MCF 10A (cell line): ENCODE measurements around the gene DNAJB11. TPM values are rescaled to one million over a fixed set of nuclear protein-coding genes. Genes with fewer than 3 reads are reported as not detected.

ENCODE experiments used
- BruUV-seq: library from RNA; stranded (reverse); fragments of 400-500 nt; replicated peaks from 2 replicates; lab custom pipeline; 2021; lab: Mats Ljungman, UMichigan
- CTCF ChIA-PET: fragments of 300-600 bp; sonication (Branson Sonifier 250); formaldehyde crosslinking; extraction: SDS; loops from one replicate; lab custom pipeline; 2021; ENCODE audit warnings: antibody characterized with exemption, inconsistent platforms; lab: Yijun Ruan, JAX
- POLR2A ChIA-PET: fragments of 300-600, 350-650 bp; sonication (Branson Sonifier 250); formaldehyde crosslinking; extraction: SDS; loops from one replicate; lab custom pipeline; 2020; ENCODE audit warnings: antibody characterized with exemption, inconsistent platforms; lab: Yijun Ruan, JAX
- DNase-seq: peaks from one replicate; pipeline ENCODE4 v3.0.0-alpha.2; 2018; ENCODE audit not compliant: unreplicated experiment
- H3K27ac Mint-ChIP-seq: one replicate; pipeline ENCODE4 v1.8.0; 2022; ENCODE audit warnings: mild to moderate bottlenecking, low read depth, mixed read lengths; ENCODE audit not compliant: unreplicated experiment
- H3K27me3 Mint-ChIP-seq: one replicate; pipeline ENCODE4 v1.8.0; 2022; ENCODE audit warnings: mixed read lengths; ENCODE audit not compliant: insufficient read depth, unreplicated experiment
- H3K36me3 Mint-ChIP-seq: one replicate; pipeline ENCODE4 v1.8.0; 2022; ENCODE audit warnings: mild to moderate bottlenecking, moderate library complexity, mixed read lengths; ENCODE audit not compliant: insufficient read depth, unreplicated experiment
- H3K4me1 Mint-ChIP-seq: one replicate; pipeline ENCODE4 v1.8.0; 2022; ENCODE audit warnings: mixed read lengths; ENCODE audit not compliant: insufficient read depth, unreplicated experiment
- H3K4me3 Mint-ChIP-seq: one replicate; pipeline ENCODE4 v1.8.0; 2022; ENCODE audit warnings: mild to moderate bottlenecking, moderate library complexity, mixed read lengths; ENCODE audit not compliant: unreplicated experiment
- H3K9me3 Mint-ChIP-seq: one replicate; pipeline ENCODE4 v1.8.0; 2022; ENCODE audit warnings: mixed read lengths; ENCODE audit not compliant: unreplicated experiment
- CTCF ChIP-seq: fragments of 200-600 bp; IDR thresholded peaks from one replicate; pipeline ENCODE4 v1.8.0; 2022; ENCODE audit warnings: antibody characterized with exemption, mild to moderate bottlenecking; ENCODE audit not compliant: unreplicated experiment
- intact Hi-C: fragments of 100-400 bp; cut with micrococcal nuclease; formaldehyde crosslinking; loops from 2 replicates; pipeline ENCODE4 v1.14.1; 2022
- total RNA-seq: library from RNA; stranded (reverse); gene quantifications from 2 replicates; pipeline ENCODE4 v1.2.3, GENCODE V29; 2022

The DNAJB11 gene
- total RNA-seq, 1 experiment from 2014 or later: 116 TPM

GRCh38 chr3:186618318-186618938, 47.9 kb downstream of the DNAJB11 start:
- Mint-ChIP-seq H3K27me3 (no peaks in the 10 kb centered on the region), H3K36me3 (no peaks in the 10 kb centered on the region), H3K27ac (no peak overlapping the region), H3K9me3 (no peaks in the 10 kb centered on the region), H3K4me3 (no peak overlapping the region), H3K4me1 (peaks cover 25% of the 10 kb centered on the region)
- ChIA-PET POLR2A (interaction anchor here (0.7 to 6.9 kb wide), 5 partner anchors 8 to 215 kb away, joined by 3 to 182 read pairs (median 3); partner anchors contain the start of genes DNAJB11 and EIF4A2), CTCF (interaction anchor here (0.5 to 5.6 kb wide), 14 partner anchors 12 to 635 kb away, joined by 3 to 61 read pairs (median 10); partner anchors contain the start of genes DNAJB11, FETUB and TBCCD1)
- BruUV-seq: no TSS peak
- TF ChIP-seq CTCF: no peak
- DNase-seq: no peak
- intact Hi-C loops: no loop called here

GRCh38 chr3:186619787-186620212, 49.3 kb downstream of the DNAJB11 start:
- CTCF ChIA-PET: no interaction called here

GRCh38 chr3:186620213-186621092, 49.9 kb downstream of the DNAJB11 start:
- ChIA-PET POLR2A (interaction anchor here (0.6 to 1.3 kb wide), 2 partner anchors 13 to 51 kb away, joined by 3 read pairs; no protein-coding TSS in a partner anchor), CTCF (interaction anchor here (0.6 kb wide), 2 partner anchors 19 to 607 kb away, joined by 3 to 4 read pairs; no protein-coding TSS in a partner anchor)
- no peaks in the 10 kb centered on the region for H3K36me3 Mint-ChIP-seq
- H3K27me3 Mint-ChIP-seq: no peaks in the 10 kb centered on the region
- no peak for TF ChIP-seq CTCF
- no peaks in the 10 kb centered on the region for H3K9me3 Mint-ChIP-seq
- BruUV-seq: no TSS peak
- DNase-seq: no peak
- intact Hi-C loops: no loop called here
- H3K4me3 Mint-ChIP-seq: no peak overlapping the region
- H3K27ac Mint-ChIP-seq: no peak overlapping the region
- H3K4me1 Mint-ChIP-seq: peaks cover 19% of the 10 kb centered on the region

More at GRCh38 chr3:186619787-186620212, 49.3 kb downstream of the DNAJB11 start:
- no TSS peak for BruUV-seq
- Mint-ChIP-seq H3K36me3 (no peaks in the 10 kb centered on the region), H3K4me1 (peaks cover 23% of the 10 kb centered on the region), H3K27ac (no peak overlapping the region), H3K4me3 (no peak overlapping the region), H3K9me3 (no peaks in the 10 kb centered on the region), H3K27me3 (no peaks in the 10 kb centered on the region)
- intact Hi-C loops: no loop called here
- no peak for TF ChIP-seq CTCF
- DNase-seq: no peak
- POLR2A ChIA-PET: interaction anchor here (0.6 kb wide), 1 partner anchor 51 kb away, joined by 3 read pairs; no protein-coding TSS in a partner anchor
